ENCODE data around the gene CEP57L1. TPM values are rescaled to one million over a fixed set of nuclear protein-coding genes. Genes with fewer than 3 reads are reported as not detected.

The CEP57L1 gene
- total RNA-seq, 4 donors from 2014 or later: 17.3 to 28.3 (median 27.3) TPM

DNA sequence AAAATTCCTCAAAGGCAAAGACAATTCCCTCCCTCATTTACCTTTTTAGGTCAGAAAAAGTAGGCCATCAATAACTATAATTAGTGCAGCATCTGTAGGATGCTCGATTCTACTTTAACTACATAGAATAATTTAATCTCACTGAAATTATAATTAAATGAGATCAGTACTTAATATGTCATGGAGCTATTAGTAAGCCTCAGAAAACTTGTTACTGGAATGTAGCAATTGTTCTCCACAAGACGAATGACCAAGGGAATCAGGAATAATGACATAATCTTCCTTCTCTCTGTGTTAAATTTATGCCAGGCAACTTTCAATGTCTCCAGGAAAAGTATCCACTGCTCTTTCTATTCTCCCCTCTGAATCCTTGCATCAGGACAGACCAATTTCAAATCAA, 34.7 kb upstream of the CEP57L1 start:
- no peak for TF ChIP-seq POLR2A (IDR thresholded peaks at IDR 0.05)
- no peak for TF ChIP-seq EP300 (IDR thresholded peaks at IDR 0.05)
- TF ChIP-seq, protein P1, sequence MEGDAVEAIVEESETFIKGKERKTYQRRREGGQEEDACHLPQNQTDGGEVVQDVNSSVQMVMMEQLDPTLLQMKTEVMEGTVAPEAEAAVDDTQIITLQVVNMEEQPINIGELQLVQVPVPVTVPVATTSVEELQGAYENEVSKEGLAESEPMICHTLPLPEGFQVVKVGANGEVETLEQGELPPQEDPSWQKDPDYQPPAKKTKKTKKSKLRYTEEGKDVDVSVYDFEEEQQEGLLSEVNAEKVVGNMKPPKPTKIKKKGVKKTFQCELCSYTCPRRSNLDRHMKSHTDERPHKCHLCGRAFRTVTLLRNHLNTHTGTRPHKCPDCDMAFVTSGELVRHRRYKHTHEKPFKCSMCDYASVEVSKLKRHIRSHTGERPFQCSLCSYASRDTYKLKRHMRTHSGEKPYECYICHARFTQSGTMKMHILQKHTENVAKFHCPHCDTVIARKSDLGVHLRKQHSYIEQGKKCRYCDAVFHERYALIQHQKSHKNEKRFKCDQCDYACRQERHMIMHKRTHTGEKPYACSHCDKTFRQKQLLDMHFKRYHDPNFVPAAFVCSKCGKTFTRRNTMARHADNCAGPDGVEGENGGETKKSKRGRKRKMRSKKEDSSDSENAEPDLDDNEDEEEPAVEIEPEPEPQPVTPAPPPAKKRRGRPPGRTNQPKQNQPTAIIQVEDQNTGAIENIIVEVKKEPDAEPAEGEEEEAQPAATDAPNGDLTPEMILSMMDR (IDR thresholded peaks at IDR 0.05): no peak
- H3K36me3 ChIP-seq: no peaks in the 10 kb centered on the region
- no peaks in the 10 kb centered on the region for H3K9me3 ChIP-seq
- peaks cover 0 to 28% (median 18%) of the 10 kb centered on the region in 4 donors for H3K4me1 ChIP-seq
- H3K4me3 ChIP-seq: no peak overlapping the region
- 37 to 40% methylated on average over 2 of the region's 2 CpGs for WGBS, 2 donors
- no peak for DNase-seq (ENCODE audit: low spot score in 2 of 2)
- no peaks in the 10 kb centered on the region for H3K27me3 ChIP-seq
- peak overlapping the region in 2 of 4 donors; percentile 51 to 63 for H3K27ac ChIP-seq

DNA sequence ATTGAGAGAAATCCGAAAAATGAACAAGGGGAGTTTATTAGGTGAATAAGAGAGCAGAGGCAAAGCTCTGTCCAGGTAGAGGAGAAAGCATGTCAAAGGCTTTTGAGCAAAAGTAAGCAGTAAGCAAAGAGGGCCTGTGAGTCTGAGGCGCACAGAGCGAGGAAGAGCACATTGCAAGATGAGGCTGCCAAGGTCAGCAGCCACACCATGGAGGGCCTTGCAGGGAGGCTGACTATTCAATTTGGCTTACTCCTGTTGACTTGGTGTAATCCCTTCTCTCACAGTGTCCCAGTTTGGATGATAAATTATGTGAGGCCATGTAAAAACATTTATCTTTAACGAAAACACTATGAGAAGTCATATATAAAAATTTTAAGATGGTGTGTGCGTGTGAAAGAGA, 33.1 kb upstream of the CEP57L1 start:
- Histone ChIP-seq H3K27ac (no peak overlapping the region), H3K4me3 (no peak overlapping the region), H3K27me3 (no peaks in the 10 kb centered on the region), H3K9me3 (no peaks in the 10 kb centered on the region), H3K36me3 (no peaks in the 10 kb centered on the region), H3K4me1 (peaks cover 0 to 36% (median 15%) of the 10 kb centered on the region in 4 donors)
- TF ChIP-seq, protein P1 (IDR thresholded peaks at IDR 0.05): no peak
- TF ChIP-seq POLR2A (IDR thresholded peaks at IDR 0.05) (no peak), EP300 (IDR thresholded peaks at IDR 0.05) (no peak)
- no peak for DNase-seq (ENCODE audit: low spot score in 2 of 2)
- WGBS, 2 donors: 94 to 97% methylated on average over 5 of the region's 5 CpGs

DNA sequence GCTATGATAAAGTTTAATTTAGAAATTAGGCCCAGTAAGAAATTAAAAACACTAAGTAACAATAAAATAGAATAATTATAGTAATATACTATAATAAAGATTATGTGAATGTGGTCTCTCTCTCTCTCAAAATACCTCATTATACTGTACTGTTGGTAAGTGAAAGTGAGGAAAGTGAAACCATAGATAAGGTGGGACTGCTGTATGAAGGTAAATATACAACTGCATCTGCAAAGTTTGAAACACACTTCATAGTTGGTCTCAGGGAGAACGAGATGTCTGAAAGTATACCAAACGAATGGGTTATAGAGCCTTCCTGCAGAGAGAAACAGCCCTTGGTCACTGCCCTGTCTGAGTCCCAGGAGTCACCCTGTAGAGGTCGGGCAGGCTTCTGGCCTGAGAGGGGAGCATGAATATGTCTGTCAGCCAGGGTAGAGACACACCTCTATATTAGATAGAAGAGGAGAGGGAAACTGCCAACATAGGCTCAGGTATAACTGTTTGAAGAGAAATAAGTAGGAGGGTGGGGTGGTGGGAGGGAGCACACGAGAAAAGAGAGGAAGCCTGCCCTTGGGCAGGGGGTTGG, 32.4 kb upstream of the CEP57L1 start:
- Histone ChIP-seq H3K36me3 (no peaks in the 10 kb centered on the region), H3K9me3 (no peaks in the 10 kb centered on the region), H3K27me3 (no peaks in the 10 kb centered on the region), H3K4me1 (peaks cover 0 to 36% (median 15%) of the 10 kb centered on the region in 4 donors), H3K4me3 (no peak overlapping the region), H3K27ac (no peak overlapping the region)
- no peak for DNase-seq (ENCODE audit: low spot score in 2 of 2)
- TF ChIP-seq, protein P1 (IDR thresholded peaks at IDR 0.05): no peak
- TF ChIP-seq POLR2A (IDR thresholded peaks at IDR 0.05) (no peak), EP300 (IDR thresholded peaks at IDR 0.05) (no peak)
- 82 to 92% methylated on average over 4 of the region's 4 CpGs for WGBS, 2 donors

DNA sequence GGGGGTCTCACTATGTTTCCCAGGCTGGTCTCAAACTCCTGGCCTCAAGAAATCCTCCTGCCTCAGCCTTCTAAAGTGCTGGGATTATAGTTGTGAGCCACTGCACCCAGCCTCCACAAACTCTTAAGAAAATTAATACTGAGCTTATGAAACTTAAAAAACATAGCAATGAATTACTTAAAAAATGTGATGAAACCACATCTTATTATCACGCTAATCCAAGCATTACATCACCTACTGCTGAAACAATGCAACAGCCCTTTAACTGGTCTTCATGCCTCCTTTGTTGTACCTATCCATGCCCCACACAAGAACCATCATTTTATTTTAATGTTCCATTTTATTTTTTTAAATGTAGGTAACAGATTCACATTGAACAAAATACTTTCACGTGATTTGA, 25.6 kb upstream of the CEP57L1 start:
- TF ChIP-seq, protein P1 (IDR thresholded peaks at IDR 0.05): no peak
- no peak for TF ChIP-seq POLR2A (IDR thresholded peaks at IDR 0.05)
- no peak for TF ChIP-seq EP300 (IDR thresholded peaks at IDR 0.05)
- Histone ChIP-seq H3K4me3 (no peak overlapping the region), H3K27me3 (no peaks in the 10 kb centered on the region), H3K36me3 (no peaks in the 10 kb centered on the region), H3K9me3 (no peaks in the 10 kb centered on the region), H3K27ac (peak overlapping the region in 1 of 4 donors; percentile 5), H3K4me1 (peaks cover 0 to 29% (median 9%) of the 10 kb centered on the region in 4 donors)
- WGBS, 2 donors: 80 to 87% methylated on average over 2 of the region's 2 CpGs
- DNase-seq (ENCODE audit: low spot score in 2 of 2): no peak

DNA sequence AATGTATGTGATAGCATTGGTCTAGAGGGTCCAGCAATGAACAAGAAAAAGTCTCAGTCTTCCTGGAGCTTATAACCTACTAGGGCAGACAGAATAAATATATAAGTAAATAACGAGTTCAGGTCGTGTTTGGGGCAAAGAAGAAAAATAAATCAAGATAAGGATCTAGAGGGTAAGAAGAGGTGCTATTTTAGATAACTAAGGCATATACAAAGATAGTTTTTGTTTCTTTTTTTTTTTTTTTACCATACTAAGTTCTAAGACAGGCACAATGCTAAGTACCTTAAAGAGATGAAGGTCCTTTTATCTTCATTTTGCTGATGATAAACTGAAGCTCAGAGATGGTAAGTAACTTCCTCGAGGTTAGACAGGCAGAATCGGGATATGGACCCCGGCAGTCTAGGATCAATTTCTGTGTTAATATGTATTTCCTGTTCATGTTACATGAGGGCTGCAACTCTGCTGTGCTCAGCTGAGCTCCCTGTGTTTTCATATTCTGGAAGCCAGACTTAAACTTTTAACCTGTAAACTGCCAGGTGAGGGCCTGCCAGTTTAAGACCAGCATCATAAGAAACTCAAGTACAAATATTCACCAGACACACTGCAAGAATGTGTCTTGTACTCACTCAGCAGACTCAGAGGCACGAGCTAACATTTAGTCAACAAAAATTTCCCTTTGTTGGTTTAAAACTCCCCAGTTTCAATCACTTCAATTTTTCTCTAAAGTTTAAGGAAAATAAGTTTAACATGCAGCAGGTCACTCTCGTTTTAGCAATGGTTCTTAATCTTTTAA, 24.0 kb upstream of the CEP57L1 start:
- TF ChIP-seq EP300 (IDR thresholded peaks at IDR 0.05) (no peak), POLR2A (IDR thresholded peaks at IDR 0.05) (no peak)
- TF ChIP-seq, protein P1 (IDR thresholded peaks at IDR 0.05): no peak
- peak overlapping the region in 1 of 4 donors; percentile 1 for H3K4me3 ChIP-seq
- peaks cover 0 to 31% (median 9%) of the 10 kb centered on the region in 4 donors for H3K4me1 ChIP-seq
- H3K27ac ChIP-seq: peak overlapping the region in 2 of 4 donors; percentile 23 to 33
- H3K27me3 ChIP-seq: no peaks in the 10 kb centered on the region
- no peaks in the 10 kb centered on the region for H3K36me3 ChIP-seq
- no peak for DNase-seq (ENCODE audit: low spot score in 2 of 2)
- H3K9me3 ChIP-seq: no peaks in the 10 kb centered on the region
- WGBS, 2 donors: 50 to 51% methylated on average over 7 of the region's 7 CpGs
